GM10248 (cell line): ENCODE measurements around the gene APBB1IP.
A peak's percentile ranks its signal among the peaks of the same experiment; 100 is the strongest.
"Not testable (repeated sequence)": the region's sequence is repeated elsewhere in the genome, so short reads cannot be mapped to it uniquely, and the experiment has no call there.

Source experiments
- CTCF ChIA-PET: fragments of 300-600 bp; sonication (Branson Sonifier 250); formaldehyde crosslinking; extraction: SDS; loops from one replicate; lab custom pipeline; 2021; ENCODE audit warnings: antibody characterized with exemption; lab: Yijun Ruan, JAX
- POLR2A ChIA-PET: fragments of 350-650 bp; sonication (Branson Sonifier 250); formaldehyde crosslinking; extraction: SDS; loops from one replicate; lab custom pipeline; 2020; ENCODE audit warnings: antibody characterized with exemption; lab: Yijun Ruan, JAX
- DNase-seq: peaks from one replicate; pipeline ENCODE4 v3.0.0; 2012; ENCODE audit errors: extremely low spot score
- CTCF ChIP-seq: IDR thresholded peaks from 2 replicates; pipeline ENCODE4 v1.5.1; 2012; ENCODE audit warnings: mild to moderate bottlenecking, low read depth; ENCODE audit errors: extremely low read depth, missing control alignments, control extremely low read depth

APBB1IP gene

GRCh38 chr10:26486304-26486703, 48.2 kb downstream of the APBB1IP start:
- TF ChIP-seq CTCF, result no peak
- ChIA-PET POLR2A (interaction anchor here (0.9 kb wide), 1 partner anchor 29 kb away, joined by 3 read pairs; no protein-coding TSS in a partner anchor), CTCF (no interaction called here)
- DNase-seq, result no peak

DNA sequence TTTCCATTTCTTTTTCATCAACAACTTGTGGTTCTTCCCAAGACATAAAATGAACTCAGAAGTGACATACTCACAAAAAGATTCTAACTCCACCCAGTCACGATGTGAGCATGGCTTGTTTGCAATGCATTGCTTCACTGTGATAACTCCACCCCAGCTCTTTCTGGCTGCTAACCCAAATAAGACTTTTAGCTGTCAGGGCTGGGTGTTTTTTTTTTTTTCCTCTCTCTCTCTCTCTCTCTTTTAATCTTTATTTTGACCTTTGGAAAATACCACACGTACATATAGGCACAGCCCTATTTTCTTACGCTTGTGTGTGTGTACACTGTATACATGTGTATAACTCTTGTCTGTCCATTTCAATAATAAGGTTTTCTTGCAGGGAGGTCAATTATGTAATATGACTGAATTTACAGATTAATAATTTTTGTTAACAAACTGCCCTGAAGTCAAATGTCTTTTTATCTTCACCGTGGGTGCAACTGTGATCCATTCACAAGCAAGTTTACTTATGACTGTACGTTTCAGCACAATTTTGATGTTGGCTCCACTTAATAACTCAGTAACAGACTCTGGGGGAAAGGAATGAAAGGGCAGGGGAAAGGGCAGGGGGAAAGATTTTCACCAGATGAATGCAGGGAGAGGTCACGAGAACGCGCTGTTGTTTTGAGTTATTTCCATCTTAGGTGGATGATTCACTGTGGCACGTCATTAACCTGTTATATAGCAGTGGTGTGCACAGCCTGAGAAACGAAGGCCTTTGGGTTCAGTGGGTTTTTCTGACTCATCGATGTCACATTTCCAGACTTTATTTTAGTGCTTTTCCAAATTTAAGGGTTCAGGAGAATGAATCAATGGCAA, 49.1 kb downstream of the APBB1IP start:
- ChIA-PET POLR2A (interaction anchor here (0.9 kb wide), 1 partner anchor 30 kb away, joined by 3 read pairs; no protein-coding TSS in a partner anchor), CTCF (interaction anchor here (0.9 kb wide), 1 partner anchor 39 kb away, joined by 3 read pairs; no protein-coding TSS in a partner anchor)
- DNase-seq, result peak; percentile 60
- TF ChIP-seq CTCF, result no peak

- no peak for TF ChIP-seq CTCF
- no peak for DNase-seq
- ChIA-PET POLR2A (no interaction called here), CTCF (no interaction called here)
These were observed 50.2 kb downstream of the APBB1IP start for GRCh38 chr10:26488344-26488743.

DNA sequence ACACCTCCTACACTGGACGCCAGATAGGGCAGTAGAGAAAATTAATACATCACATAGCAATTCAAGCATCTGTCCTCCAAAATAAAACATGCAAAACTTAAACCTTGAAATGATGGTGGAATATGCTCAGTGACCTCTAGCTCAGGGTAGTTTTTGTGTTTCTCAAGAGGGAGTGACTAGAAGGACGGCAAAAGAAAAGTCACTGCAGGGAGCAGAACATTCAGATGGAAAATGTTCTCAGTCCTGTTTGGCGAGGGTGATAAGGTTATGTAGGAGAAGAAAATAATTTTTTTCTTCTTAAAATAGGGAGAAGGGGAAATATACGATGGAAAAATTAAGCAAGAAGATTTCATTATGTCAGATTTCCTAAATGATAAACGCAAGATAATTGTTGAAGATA, 50.9 kb downstream of the APBB1IP start:
- CTCF ChIA-PET, result interaction anchor here (1.6 kb wide), 1 partner anchor 15 kb away, joined by 4 read pairs; no protein-coding TSS in a partner anchor
- TF ChIP-seq CTCF, result no peak
- POLR2A ChIA-PET, result no interaction called here
- no peak for DNase-seq

DNA sequence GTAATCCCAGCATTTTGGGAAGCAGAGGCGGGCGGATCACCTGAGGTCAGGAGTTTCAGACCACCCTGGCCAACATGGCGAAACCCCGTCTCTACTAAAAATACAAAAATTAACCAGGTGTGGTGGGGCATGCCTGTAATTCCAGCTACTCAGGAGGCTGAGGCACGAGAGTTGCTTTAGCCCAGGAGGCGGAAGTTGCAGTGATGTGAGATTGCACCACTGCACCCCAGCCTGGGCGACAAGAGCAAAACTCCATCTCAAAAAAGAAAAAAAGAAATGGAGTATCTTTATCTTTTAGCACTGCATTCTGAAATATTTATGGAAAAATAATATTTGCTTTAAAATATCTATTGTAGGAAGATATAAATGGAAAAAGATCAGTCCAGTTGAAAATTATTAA, 52.2 kb downstream of the APBB1IP start:
- CTCF ChIA-PET, result interaction anchor here (1.6 kb wide), 1 partner anchor 14 kb away, joined by 4 read pairs; no protein-coding TSS in a partner anchor
- DNase-seq, POLR2A ChIA-PET: not testable (repeated sequence)

DNA sequence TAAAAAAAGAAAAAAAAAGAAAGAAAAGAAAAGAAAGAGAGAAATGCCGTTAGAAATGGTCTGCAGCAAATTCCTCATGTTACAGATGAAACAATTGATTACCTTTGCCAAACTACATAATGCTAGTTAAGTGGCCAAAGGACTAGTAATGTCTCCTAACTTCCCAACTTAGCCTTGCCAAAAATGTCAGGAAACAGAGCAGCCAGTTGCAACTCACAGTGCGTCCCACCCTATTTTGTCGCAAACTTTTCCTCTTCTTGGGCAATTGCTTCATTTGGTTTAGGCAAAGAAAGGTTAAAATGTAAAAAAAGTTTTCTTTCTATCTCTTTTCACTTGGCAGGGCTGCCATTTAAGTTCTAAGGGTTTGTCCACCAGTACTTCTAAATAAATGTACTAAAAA, 53.1 kb downstream of the APBB1IP start:
- POLR2A ChIA-PET, result no interaction called here
- CTCF ChIA-PET, result no interaction called here
- no peak for TF ChIP-seq CTCF
- no peak for DNase-seq

GRCh38 chr10:26491934-26492333, 53.8 kb downstream of the APBB1IP start:
- DNase-seq, result no peak
- CTCF ChIA-PET, result interaction anchor here (1.0 to 2.0 kb wide), 2 partner anchors 10 to 12 kb away, joined by 3 to 6 read pairs; no protein-coding TSS in a partner anchor
- TF ChIP-seq CTCF, result no peak
- POLR2A ChIA-PET, result no interaction called here

GRCh38 chr10:26492725-26493124, 54.6 kb downstream of the APBB1IP start:
- CTCF ChIA-PET, result interaction anchor here (1.0 to 2.0 kb wide), 2 partner anchors 9 to 11 kb away, joined by 3 to 6 read pairs; no protein-coding TSS in a partner anchor
- POLR2A ChIA-PET, result not testable (repeated sequence)

More at GRCh38 chr10:26492725-26493124, 54.6 kb downstream of the APBB1IP start:
- DNase-seq, result not testable (repeated sequence)
